Testis (tissue), 2 donors: ENCODE measurements around the gene INPPL1.

ENCODE experiments used
- POLR2A ChIP-seq: fragments of 450-650 bp; IDR thresholded peaks from one replicate; pipeline ENCODE4 v1.6.1; 2017; ENCODE audit warnings: antibody characterized with exemption, mild to moderate bottlenecking, moderate library complexity
- TF ChIP-seq, protein P1 (sequence below), 3 experiments: fragments of 450-650 bp in 2 of 3; fragments of 200-600 bp in 1 of 3; sonication (generic) in 1 of 3; IDR thresholded peaks; one replicate each; pipeline ENCODE4 v1.5.1; 2016 to 2019; ENCODE audit warnings: antibody characterized with exemption in 3 of 3, mild to moderate bottlenecking in 2 of 3, moderate library complexity in 1 of 3

DNA sequence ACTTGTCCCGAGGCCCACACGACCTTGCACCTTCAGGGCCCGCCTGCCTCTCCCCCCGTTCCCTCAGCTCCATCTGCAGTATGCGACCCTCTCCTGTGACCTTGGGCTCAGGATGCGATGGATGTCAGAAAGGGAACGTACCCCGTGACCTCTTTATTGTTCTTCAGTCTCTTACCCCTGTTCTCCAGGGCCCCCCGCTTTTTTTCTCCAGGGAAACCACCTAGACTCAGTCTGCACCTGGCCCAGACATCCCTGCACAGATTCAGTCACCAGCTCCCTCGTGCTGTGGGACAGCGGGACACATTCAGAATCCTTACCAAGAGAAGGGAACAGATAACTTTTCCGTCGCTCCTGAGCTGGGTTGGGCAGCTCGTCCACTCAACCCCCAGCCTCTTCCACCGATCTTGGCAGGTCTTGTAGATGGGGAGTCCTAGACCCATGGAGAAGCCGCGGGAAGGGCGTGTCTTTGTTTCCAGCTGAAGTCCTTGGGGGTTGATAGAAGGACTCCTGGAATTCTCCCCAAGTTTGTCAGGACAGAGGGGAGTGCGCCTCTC, 20.8 kb downstream of the INPPL1 start:
- TF ChIP-seq, protein P1, sequence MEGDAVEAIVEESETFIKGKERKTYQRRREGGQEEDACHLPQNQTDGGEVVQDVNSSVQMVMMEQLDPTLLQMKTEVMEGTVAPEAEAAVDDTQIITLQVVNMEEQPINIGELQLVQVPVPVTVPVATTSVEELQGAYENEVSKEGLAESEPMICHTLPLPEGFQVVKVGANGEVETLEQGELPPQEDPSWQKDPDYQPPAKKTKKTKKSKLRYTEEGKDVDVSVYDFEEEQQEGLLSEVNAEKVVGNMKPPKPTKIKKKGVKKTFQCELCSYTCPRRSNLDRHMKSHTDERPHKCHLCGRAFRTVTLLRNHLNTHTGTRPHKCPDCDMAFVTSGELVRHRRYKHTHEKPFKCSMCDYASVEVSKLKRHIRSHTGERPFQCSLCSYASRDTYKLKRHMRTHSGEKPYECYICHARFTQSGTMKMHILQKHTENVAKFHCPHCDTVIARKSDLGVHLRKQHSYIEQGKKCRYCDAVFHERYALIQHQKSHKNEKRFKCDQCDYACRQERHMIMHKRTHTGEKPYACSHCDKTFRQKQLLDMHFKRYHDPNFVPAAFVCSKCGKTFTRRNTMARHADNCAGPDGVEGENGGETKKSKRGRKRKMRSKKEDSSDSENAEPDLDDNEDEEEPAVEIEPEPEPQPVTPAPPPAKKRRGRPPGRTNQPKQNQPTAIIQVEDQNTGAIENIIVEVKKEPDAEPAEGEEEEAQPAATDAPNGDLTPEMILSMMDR (IDR thresholded peaks at IDR 0.05) = no peak
- no peak for TF ChIP-seq POLR2A
